Fibroblast of mammary gland (primary cell): ENCODE results near the gene ARHGAP15.

Experiments
- DNase-seq: peaks from one replicate; pipeline ENCODE4 v3.0.0-alpha.2; 2010; ENCODE audit warnings: low read depth
- H3K4me3 ChIP-seq: 2 replicates; pipeline ENCODE4 v1.5.1; 2011; ENCODE audit warnings: low read depth, mild to moderate bottlenecking, low read length, moderate library complexity; ENCODE audit not compliant: control insufficient read depth
- TF ChIP-seq, protein P1 (sequence below): conservative IDR thresholded peaks from 2 replicates; pipeline ENCODE4 v1.5.1; 2011; ENCODE audit warnings: low read depth, low read length, inconsistent platforms; ENCODE audit not compliant: control insufficient read depth, insufficient read depth

ARHGAP15 gene

DNA sequence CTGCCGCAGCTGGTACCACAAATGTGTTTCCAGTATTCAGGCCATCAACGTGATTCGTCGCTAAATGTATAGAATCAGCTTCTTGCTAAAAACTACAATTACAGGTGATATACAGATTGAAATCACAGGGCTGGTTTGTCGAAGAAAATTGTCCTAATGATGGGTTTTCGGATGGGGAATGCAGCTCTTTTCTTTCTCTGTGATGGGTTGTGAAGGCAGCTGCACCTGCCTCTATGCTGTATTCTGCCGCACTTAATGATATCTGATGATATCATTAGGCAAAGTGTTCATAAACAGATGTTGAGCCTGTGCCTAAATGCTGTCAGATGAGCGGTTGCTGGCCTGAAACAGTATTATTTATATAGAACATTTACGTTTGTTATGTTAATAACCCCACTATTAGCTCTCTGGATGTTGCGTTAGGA lies 218.1 kb downstream of the ARHGAP15 start:
- DNase-seq, result no peak
- H3K4me3 ChIP-seq, result no peak overlapping the region
- TF ChIP-seq, protein P1, sequence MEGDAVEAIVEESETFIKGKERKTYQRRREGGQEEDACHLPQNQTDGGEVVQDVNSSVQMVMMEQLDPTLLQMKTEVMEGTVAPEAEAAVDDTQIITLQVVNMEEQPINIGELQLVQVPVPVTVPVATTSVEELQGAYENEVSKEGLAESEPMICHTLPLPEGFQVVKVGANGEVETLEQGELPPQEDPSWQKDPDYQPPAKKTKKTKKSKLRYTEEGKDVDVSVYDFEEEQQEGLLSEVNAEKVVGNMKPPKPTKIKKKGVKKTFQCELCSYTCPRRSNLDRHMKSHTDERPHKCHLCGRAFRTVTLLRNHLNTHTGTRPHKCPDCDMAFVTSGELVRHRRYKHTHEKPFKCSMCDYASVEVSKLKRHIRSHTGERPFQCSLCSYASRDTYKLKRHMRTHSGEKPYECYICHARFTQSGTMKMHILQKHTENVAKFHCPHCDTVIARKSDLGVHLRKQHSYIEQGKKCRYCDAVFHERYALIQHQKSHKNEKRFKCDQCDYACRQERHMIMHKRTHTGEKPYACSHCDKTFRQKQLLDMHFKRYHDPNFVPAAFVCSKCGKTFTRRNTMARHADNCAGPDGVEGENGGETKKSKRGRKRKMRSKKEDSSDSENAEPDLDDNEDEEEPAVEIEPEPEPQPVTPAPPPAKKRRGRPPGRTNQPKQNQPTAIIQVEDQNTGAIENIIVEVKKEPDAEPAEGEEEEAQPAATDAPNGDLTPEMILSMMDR, result no peak

DNA sequence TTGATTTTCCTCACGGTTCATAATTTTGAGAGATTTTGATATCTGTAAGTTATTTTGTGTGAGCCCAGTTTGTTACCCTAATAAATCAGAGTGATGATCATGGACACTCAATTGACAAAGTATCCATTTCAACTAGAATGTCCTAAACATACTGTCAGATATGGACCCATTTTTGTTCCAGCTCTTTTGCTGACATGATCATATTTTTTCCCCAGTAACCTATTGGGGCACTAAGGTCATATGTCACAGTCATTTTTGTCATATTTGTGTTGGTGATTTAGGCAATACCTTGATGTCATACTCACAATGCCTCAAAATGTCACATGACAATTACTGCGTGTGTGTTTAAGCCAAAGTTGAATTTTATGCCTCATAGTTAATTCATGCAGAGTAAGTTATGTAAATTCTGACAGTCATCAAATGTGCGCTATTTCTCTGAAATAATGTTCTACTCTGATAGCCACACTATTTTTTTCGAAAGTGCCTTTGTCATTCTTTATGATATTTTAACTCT lies 218.7 kb downstream of the ARHGAP15 start:
- TF ChIP-seq, protein P1, result no peak
- DNase-seq, result no peak
- H3K4me3 ChIP-seq, result no peak overlapping the region

- DNase-seq, result no peak
- H3K4me3 ChIP-seq, result no peak overlapping the region
- TF ChIP-seq, protein P1, result no peak
Observed at GRCh38 chr2:143354050-143354750, 225.0 kb downstream of the ARHGAP15 start.

- H3K4me3 ChIP-seq, result no peak overlapping the region
- TF ChIP-seq, protein P1, result no peak
- DNase-seq, result no peak
Observed at GRCh38 chr2:143355870-143356269, 226.7 kb downstream of the ARHGAP15 start.

- TF ChIP-seq, protein P1, result no peak
- no peak for DNase-seq
- no peak overlapping the region for H3K4me3 ChIP-seq
Observed at GRCh38 chr2:143356336-143356735, 227.1 kb downstream of the ARHGAP15 start.

DNA sequence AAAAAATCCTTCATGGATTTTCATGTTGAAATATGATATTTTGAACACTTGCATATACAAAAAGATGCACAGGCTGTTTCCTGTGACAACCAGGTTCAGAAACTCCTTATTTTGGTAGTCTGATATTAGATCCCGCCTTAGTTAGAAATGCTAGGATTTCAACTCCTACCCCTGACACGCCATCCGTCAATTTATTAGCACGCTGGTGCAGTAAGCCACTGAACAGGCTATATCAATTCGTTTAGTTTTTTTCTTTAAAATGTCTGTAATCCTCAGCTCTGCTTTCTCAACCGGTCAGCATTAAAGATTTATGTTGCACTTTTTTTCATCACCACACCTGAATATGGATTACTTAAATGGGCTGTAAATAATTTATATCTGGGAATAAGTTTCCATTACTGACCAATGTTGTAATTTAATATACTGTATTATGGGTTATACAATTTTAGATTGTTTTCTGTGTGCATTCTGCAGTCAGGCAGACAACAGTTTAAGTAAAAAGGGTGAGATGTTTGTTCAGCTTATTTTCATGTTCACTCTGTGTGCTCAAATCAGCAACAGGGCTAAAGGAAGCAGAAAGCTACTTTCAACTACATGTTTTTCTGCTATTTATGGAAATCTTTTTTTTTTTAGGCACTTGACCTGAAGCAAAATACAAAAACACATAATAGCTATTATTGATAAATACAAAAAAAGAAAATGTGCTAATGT lies 227.7 kb downstream of the ARHGAP15 start:
- no peak for DNase-seq
- no peak overlapping the region for H3K4me3 ChIP-seq
- TF ChIP-seq, protein P1, result no peak
